Measurements from ENCODE around the gene PTPRT.

DNA sequence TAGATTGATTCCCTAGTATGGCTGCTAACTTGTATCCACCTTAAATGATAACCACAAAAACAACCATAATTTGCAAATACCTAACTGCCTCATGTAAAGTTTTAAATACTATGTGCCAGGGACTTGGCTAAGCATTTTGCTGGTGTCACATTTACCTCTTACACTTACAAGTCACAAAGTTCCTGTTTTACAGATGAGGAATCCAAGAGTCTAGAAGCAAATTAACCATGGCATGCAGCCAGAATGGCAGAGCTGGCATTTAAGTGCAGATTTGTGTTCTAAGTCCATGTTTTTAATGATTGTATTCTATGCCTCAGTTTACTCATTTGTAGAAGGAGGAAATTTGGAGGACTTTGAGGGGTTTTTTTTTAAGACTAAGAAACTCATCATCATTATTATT lies 696.7 kb downstream of the PTPRT start:
- TF ChIP-seq POLR2A (IDR thresholded peaks at IDR 0.05; ENCODE audit: low read depth, low read length) (no peak), POLR2AphosphoS5 (IDR thresholded peaks at IDR 0.05; ENCODE audit: low read depth, low read length) (no peak), TAF1 (IDR thresholded peaks at IDR 0.05; ENCODE audit: borderline replicate concordance, low read depth, low read length) (no peak)

Measured in GM12892 (cell line).